Kidney (tissue), 14 donors: Measurements from ENCODE around the gene OR10H1. TPM values are rescaled to one million over a fixed set of nuclear protein-coding genes. Genes with fewer than 3 reads are reported as not detected.
"Not testable (repeated sequence)": the region's sequence is repeated elsewhere in the genome, so short reads cannot be mapped to it uniquely, and the experiment has no call there.

Experiments used
- DNase-seq, 5 donors: peaks; one replicate each; pipeline ENCODE4 v3.0.0-alpha.2; 2013 to 2020
- FAIRE-seq: peaks from 2 replicates; lab custom pipeline; 2012; peaks lifted over from hg19 to GRCh38; lab: Jason Lieb, UNC
- H3K27ac ChIP-seq, 2 donors: one replicate each; pipeline ENCODE4 v1.7.0; 2013; ENCODE audit warnings: low read depth in 2 of 2, low read length in 2 of 2, inconsistent platforms in 1 of 2
- H3K27me3 ChIP-seq: one replicate; pipeline ENCODE4 v1.7.1; 2013; ENCODE audit warnings: low read length, inconsistent platforms; ENCODE audit not compliant: control insufficient read depth, insufficient read depth
- H3K36me3 ChIP-seq, 3 donors: one replicate each; pipeline versions ENCODE4 v1.7.0 to v1.7.1; 2013; ENCODE audit warnings: low read length in 3 of 3, control low read depth in 1 of 3, inconsistent platforms in 1 of 3; ENCODE audit not compliant: insufficient read depth in 3 of 3, control insufficient read depth in 2 of 3
- H3K4me1 ChIP-seq, 3 donors: one replicate each; pipeline versions ENCODE4 v1.7.0 to v1.7.1; 2013; ENCODE audit warnings: low read length in 3 of 3, inconsistent platforms in 1 of 3, low read depth in 1 of 3; ENCODE audit not compliant: control insufficient read depth in 2 of 3, insufficient read depth in 2 of 3
- H3K4me3 ChIP-seq, 3 donors: one replicate each; pipeline versions ENCODE4 v1.7.0 to v1.8.1; 2013; ENCODE audit warnings: low read length in 3 of 3, control low read depth in 1 of 3, inconsistent platforms in 1 of 3
- H3K9ac ChIP-seq, 3 donors: one replicate each; pipeline versions ENCODE4 v1.7.0 to v1.7.1; 2013; ENCODE audit warnings: low read length in 3 of 3, control low read depth in 1 of 3, inconsistent platforms in 1 of 3
- H3K9me3 ChIP-seq, 3 donors: one replicate each; pipeline versions ENCODE4 v1.7.0 to v1.7.1; 2013; ENCODE audit warnings: low read length in 3 of 3, control low read depth in 1 of 3, inconsistent platforms in 1 of 3; ENCODE audit not compliant: control insufficient read depth in 2 of 3, insufficient read depth in 1 of 3
- CTCF ChIP-seq: IDR thresholded peaks from 3 replicates; pipeline ENCODE4 v1.5.1; 2012; ENCODE audit warnings: mild to moderate bottlenecking, moderate library complexity, borderline replicate concordance; ENCODE audit not compliant: insufficient read depth; ENCODE audit errors: extremely low read depth
- intact Hi-C: fragments of 100-400 bp; cut with DNase I; formaldehyde crosslinking; loops from one replicate; pipeline ENCODE4 v1.11.1; 2022
- polyA plus RNA-seq: library from polyadenylated mRNA; stranded (reverse); fragments of 350-450 nt; fragmentation: Illumina TruSeq; extraction: RNeasy Lipid Tissue Mini Kit (QIAGEN cat#74804); gene quantifications from one replicate; pipeline ENCODE4 v1.2.3, GENCODE V29; 2014; ENCODE audit warnings: low read depth, low replicate concordance; ENCODE audit not compliant: insufficient read depth
- total RNA-seq: library from RNA; stranded (reverse); fragmentation: NEBNext Ultra II Directional; extraction: Animal tissue kit (Norgen Biotek cat#: 25700); gene quantifications from one replicate; pipeline ENCODE4 v1.2.1, GENCODE V29; 2021
- donor health status: control.
- donor health status: control.
- donor health status: control.
- donor health status: control.
- donor health status: control.
- donor health status: DM: yes; HTN: yes; CAD: no.
- donor health status: Normal renal cell carcinoma (clear cell type).

The OR10H1 gene
- total and polyA plus RNA-seq, 2 donors from 2014 or later: 0.09 TPM; not detected in 1

- H3K27ac ChIP-seq: no peak overlapping the region
- intact Hi-C loops: no loop called here
- H3K4me3 ChIP-seq: no peak overlapping the region
- no peak for TF ChIP-seq CTCF
- H3K9me3 ChIP-seq: no peaks in the 10 kb centered on the region
- no peaks in the 10 kb centered on the region for H3K36me3 ChIP-seq
- peaks cover 0 to 4% (median 0%) of the 10 kb centered on the region in 3 donors for H3K4me1 ChIP-seq
- DNase-seq: no peak
- no peak for FAIRE-seq
- H3K27me3 ChIP-seq: no peaks in the 10 kb centered on the region
- no peak overlapping the region for H3K9ac ChIP-seq
Measured at GRCh38 chr19:15840833-15841232, 25.4 kb upstream of the OR10H1 start.

- H3K4me1 ChIP-seq, DNase-seq, H3K27me3 ChIP-seq, H3K4me3 ChIP-seq, H3K36me3 ChIP-seq, H3K9me3 ChIP-seq, H3K27ac ChIP-seq, intact Hi-C loops, H3K9ac ChIP-seq, FAIRE-seq: not testable (repeated sequence)
Measured at GRCh38 chr19:15839888-15840287, 24.4 kb upstream of the OR10H1 start.

GRCh38 chr19:15838351-15838750, 22.9 kb upstream of the OR10H1 start:
- H3K36me3 ChIP-seq: no peaks in the 10 kb centered on the region
- H3K4me1 ChIP-seq: peaks cover 0 to 6% (median 0%) of the 10 kb centered on the region in 3 donors
- H3K9me3 ChIP-seq: no peaks in the 10 kb centered on the region
- no peak for FAIRE-seq
- no peaks in the 10 kb centered on the region for H3K27me3 ChIP-seq
- intact Hi-C loops: no loop called here
- no peak overlapping the region for H3K4me3 ChIP-seq
- H3K9ac ChIP-seq: no peak overlapping the region
- no peak for TF ChIP-seq CTCF
- no peak for DNase-seq
- no peak overlapping the region for H3K27ac ChIP-seq

- intact Hi-C loops: no loop called here
- Histone ChIP-seq H3K36me3 (no peaks in the 10 kb centered on the region), H3K27ac (peak overlapping the region; percentile 98 to 99), H3K9ac (peak overlapping the region; percentile 61 to 95 (median 80)), H3K4me1 (peaks cover 0 to 6% (median 0%) of the 10 kb centered on the region in 3 donors), H3K27me3 (no peaks in the 10 kb centered on the region), H3K9me3 (no peaks in the 10 kb centered on the region), H3K4me3 (peak overlapping the region; percentile 62 to 86 (median 82))
- DNase-seq (no peak), FAIRE-seq (no peak)
- TF ChIP-seq CTCF: no peak
Measured at GRCh38 chr19:15837221-15837731, 21.8 kb upstream of the OR10H1 start.
